LNCaP clone FGC (cell line): ENCODE data around the gene PHGDH.

ENCODE experiments used
- DNase-seq: peaks from one replicate; pipeline ENCODE4 v3.0.0-alpha.2; 2011; ENCODE audit warnings: low read depth
- H3K4me3 ChIP-seq: 2 replicates; pipeline ENCODE4 v1.5.1; 2011; ENCODE audit warnings: mild to moderate bottlenecking, low read depth, low read length, control low read depth
- TF ChIP-seq, protein P1 (sequence below): IDR thresholded peaks from 2 replicates; pipeline ENCODE4 v1.5.1; 2012; ENCODE audit warnings: mild to moderate bottlenecking; ENCODE audit not compliant: control insufficient read depth, insufficient read depth; ENCODE audit errors: extremely low read depth

PHGDH gene

GRCh38 chr1:119742202-119742601 is 30.5 kb downstream of the PHGDH start:
- TF ChIP-seq, protein P1, sequence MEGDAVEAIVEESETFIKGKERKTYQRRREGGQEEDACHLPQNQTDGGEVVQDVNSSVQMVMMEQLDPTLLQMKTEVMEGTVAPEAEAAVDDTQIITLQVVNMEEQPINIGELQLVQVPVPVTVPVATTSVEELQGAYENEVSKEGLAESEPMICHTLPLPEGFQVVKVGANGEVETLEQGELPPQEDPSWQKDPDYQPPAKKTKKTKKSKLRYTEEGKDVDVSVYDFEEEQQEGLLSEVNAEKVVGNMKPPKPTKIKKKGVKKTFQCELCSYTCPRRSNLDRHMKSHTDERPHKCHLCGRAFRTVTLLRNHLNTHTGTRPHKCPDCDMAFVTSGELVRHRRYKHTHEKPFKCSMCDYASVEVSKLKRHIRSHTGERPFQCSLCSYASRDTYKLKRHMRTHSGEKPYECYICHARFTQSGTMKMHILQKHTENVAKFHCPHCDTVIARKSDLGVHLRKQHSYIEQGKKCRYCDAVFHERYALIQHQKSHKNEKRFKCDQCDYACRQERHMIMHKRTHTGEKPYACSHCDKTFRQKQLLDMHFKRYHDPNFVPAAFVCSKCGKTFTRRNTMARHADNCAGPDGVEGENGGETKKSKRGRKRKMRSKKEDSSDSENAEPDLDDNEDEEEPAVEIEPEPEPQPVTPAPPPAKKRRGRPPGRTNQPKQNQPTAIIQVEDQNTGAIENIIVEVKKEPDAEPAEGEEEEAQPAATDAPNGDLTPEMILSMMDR, result no peak
- H3K4me3 ChIP-seq, result no peak overlapping the region
- no peak for DNase-seq

- H3K4me3 ChIP-seq, result no peak overlapping the region
- no peak for DNase-seq
- TF ChIP-seq, protein P1, result no peak
Observed at GRCh38 chr1:119742677-119743076, 30.9 kb downstream of the PHGDH start.

GRCh38 chr1:119743308-119743707 is 31.6 kb downstream of the PHGDH start:
- no peak overlapping the region for H3K4me3 ChIP-seq
- TF ChIP-seq, protein P1, result no peak
- DNase-seq, result no peak

DNA sequence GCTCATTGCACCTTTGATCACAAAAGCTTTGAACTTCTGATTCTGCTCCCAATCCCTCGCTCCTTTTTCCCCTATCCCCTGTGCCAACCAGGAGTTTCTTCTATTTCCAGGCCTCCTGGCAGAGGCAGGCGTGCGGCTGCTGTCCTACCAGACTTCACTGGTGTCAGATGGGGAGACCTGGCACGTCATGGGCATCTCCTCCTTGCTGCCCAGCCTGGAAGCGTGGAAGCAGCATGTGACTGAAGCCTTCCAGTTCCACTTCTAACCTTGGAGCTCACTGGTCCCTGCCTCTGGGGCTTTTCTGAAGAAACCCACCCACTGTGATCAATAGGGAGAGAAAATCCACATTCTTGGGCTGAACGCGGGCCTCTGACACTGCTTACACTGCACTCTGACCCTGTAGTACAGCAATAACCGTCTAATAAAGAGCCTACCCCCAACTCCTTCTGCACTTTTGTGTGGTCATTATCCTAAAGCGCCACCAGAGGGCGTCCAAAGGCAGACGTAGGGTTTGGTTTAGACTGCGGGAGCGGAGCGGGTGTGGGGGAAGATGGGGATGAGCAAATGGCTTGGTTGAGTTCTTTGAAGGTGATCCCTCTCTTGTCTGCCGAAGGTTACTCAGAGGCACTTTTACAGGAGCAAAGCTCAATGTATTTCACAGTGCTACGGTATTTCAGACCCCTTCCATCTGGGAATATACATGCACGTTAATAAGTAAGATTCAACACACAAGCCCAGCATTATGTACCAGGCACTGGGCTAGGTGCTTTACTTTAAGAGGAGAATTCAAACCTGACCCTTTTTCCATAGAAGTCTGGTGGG is 32.3 kb downstream of the PHGDH start:
- TF ChIP-seq, protein P1, result peak; percentile 80
- DNase-seq, result peak; percentile 30
- no peak overlapping the region for H3K4me3 ChIP-seq

GRCh38 chr1:119744598-119744942 is 32.8 kb downstream of the PHGDH start:
- no peak overlapping the region for H3K4me3 ChIP-seq
- DNase-seq, result no peak
- TF ChIP-seq, protein P1, result no peak

- TF ChIP-seq, protein P1, result no peak
- DNase-seq, result no peak
- no peak overlapping the region for H3K4me3 ChIP-seq
Observed at GRCh38 chr1:119745034-119745433, 33.3 kb downstream of the PHGDH start.

- no peak overlapping the region for H3K4me3 ChIP-seq
- TF ChIP-seq, protein P1, result no peak
- DNase-seq, result no peak
Observed at GRCh38 chr1:119747451-119747850, 35.7 kb downstream of the PHGDH start.
